ENCODE results near the gene TGM2.

TGM2 gene

GRCh38 chr20:38143646-38144554 is 21.2 kb downstream of the TGM2 start:
- no peak for TF ChIP-seq GATA2 (IDR thresholded peaks at IDR 0.05; ENCODE audit: low read depth, low read length)
- no peak for TF ChIP-seq GATA3 (IDR thresholded peaks at IDR 0.05; ENCODE audit: low read depth, low read length)

GRCh38 chr20:38143238-38143645 is 21.8 kb downstream of the TGM2 start:
- TF ChIP-seq GATA3 (IDR thresholded peaks at IDR 0.05; ENCODE audit: low read depth, low read length), result no peak

GRCh38 chr20:38141889-38142494 is 23.1 kb downstream of the TGM2 start:
- no peak for TF ChIP-seq GATA3 (IDR thresholded peaks at IDR 0.05; ENCODE audit: low read depth, low read length)

DNA sequence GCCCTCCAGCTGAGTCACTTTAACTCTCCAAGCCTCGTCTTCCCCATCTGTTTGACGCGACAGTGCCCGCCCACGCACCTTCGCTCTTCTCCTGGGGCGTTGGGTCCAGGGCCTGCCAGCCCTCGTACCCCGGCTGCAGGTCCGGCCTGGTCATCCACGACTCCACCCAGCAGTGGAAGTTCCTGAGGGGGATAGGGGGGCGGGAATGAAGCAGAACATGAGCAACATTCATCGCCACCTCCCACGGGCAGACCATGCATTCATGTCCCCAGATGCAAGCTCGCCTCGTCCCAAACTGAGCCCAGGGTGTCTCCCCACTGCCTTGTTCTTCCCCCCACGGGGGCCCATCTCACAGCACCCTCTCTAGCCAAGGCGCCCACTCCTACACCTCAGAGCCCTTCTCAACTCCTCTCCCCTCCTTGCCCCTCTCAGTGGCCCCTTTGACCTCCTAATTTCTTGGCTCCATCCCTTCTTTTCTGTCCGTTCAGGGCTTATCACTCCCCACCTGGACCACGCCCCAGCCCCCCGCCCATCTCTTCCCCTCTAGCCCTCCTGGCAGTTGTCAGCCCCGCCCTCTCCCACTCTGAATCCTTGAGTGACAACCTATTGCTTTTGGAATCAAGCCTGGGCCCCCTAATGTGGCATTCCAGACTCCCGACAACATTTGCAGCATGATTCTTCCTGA is 23.7 kb downstream of the TGM2 start:
- TF ChIP-seq GATA3 (IDR thresholded peaks at IDR 0.05; ENCODE audit: low read depth, low read length), result no peak
- no peak for TF ChIP-seq GATA2 (IDR thresholded peaks at IDR 0.05; ENCODE audit: low read depth, low read length)

DNA sequence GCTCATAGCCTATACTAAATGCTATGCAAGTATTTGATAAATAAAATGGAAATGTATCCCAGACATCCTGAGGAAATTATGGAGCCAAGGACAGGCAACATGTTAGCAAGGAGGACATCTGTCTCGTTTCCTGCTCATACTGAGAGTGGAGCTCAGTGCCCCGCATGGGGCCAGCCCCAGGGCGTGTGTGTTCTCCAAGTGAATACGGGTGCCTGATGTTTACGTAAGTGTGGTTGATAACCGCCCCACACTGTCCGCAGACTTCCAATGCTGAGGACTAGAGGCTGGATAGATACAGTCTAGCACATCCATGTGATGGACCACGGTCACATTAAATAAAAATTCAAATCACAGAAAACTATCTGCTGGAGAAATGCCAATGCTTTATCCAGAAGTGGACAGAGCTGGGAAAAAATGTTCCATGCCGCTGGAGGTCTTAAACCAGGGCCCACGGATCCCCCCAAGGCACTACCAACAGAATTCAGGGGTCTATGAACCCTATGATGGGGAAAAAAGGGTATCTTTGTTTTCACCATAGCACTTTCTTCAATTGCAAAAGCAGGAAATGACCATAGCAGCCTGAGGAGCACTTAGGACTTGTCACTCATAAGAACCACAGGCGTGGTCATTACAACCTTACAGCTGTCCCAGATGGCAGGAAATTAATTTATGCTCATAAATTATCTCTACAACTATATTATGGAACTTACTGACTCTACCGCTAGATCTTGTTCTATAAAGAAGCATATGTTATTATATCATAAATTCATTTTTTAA is 24.9 kb downstream of the TGM2 start:
- TF ChIP-seq GATA2 (IDR thresholded peaks at IDR 0.05; ENCODE audit: low read depth, low read length), result peak; percentile 42
- TF ChIP-seq GATA3 (IDR thresholded peaks at IDR 0.05; ENCODE audit: low read depth, low read length), result no peak

DNA sequence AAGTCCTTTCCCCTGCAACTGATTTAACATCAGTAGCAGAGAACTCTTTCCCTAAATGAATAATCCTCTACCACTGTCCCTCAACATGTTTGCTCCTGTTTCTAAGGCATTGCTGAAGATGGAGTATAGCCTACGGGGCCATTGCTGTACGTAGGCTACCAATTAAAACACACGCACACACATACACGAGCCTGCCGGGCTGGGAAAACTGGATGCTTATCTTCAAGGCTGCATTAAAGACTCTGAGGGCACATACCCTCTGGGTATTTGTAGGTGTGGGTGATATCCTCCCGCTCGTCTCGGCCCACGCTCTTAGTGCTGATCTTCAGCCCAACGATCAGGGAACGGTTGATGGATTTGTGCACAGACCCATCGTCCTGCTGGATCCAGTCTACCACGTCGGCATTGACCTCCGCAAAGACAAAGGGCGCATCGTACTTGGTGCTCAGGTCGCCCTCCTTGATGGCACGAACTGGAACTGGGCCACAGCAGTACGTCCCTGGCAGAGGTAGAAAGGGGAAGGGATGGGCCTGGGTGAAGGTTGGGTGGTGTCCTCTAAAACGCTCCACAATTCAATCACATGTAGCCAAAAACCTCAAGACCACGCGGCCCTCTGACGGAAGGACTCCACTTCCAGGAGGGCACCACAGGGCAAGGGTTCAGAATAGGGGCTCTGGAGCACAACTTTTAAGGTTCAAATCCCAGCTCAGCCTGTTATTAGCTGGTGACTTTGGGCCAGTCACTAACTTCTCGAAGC is 25.7 kb downstream of the TGM2 start:
- no peak for TF ChIP-seq GATA3 (IDR thresholded peaks at IDR 0.05; ENCODE audit: low read depth, low read length)
- no peak for TF ChIP-seq GATA2 (IDR thresholded peaks at IDR 0.05; ENCODE audit: low read depth, low read length)

GRCh38 chr20:38138086-38138778 is 26.8 kb downstream of the TGM2 start:
- no peak for TF ChIP-seq GATA3 (IDR thresholded peaks at IDR 0.05; ENCODE audit: low read depth, low read length)
- no peak for TF ChIP-seq GATA2 (IDR thresholded peaks at IDR 0.05; ENCODE audit: low read depth, low read length)

GRCh38 chr20:38137441-38138037 is 27.5 kb downstream of the TGM2 start:
- TF ChIP-seq GATA2 (IDR thresholded peaks at IDR 0.05; ENCODE audit: low read depth, low read length), result no peak
- no peak for TF ChIP-seq GATA3 (IDR thresholded peaks at IDR 0.05; ENCODE audit: low read depth, low read length)

DNA sequence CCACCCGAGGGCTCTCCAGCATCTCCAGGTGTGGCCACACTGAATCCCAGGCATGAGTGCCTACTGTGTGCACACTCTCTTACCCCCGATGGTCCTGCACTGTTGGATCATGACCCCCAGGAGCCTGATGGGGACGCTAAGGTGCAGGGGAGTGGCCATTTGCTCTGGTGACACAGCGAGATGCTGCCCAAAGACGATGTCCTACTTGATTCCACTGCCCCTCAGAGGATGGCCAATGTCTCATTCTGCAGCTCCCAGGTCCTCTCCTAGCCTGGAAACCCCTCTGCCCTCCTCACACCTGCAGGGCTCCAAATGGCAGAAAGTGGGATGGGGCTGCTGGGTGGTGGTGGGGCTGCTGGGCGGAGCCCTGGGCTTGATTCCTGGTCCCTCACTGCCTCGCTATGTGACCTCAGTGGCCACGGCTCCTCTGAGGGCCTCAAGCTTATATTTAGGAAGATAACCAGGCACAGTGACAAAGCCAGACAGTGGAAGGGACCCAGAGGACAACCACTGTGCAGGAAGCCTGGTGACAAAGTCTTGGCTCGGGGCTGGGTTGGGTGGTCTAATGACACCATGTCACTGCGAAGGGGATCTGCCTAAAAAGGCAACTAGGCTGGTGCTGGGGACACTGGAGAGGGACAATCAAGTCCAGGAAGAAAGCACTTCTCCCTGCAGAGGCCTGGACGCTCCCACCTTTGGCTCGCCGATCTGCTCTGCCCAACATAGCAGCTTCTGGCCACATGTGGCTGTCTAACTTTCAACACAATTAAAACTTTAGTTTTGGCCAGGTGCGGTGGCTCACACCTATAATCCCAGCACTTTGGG is 28.4 kb downstream of the TGM2 start:
- TF ChIP-seq GATA2 (IDR thresholded peaks at IDR 0.05; ENCODE audit: low read depth, low read length) (no peak), GATA3 (IDR thresholded peaks at IDR 0.05; ENCODE audit: low read depth, low read length) (no peak)

- no peak for TF ChIP-seq GATA2 (IDR thresholded peaks at IDR 0.05; ENCODE audit: low read depth, low read length)
- TF ChIP-seq GATA3 (IDR thresholded peaks at IDR 0.05; ENCODE audit: low read depth, low read length), result no peak
Measured at GRCh38 chr20:38135651-38136420, 29.2 kb downstream of the TGM2 start.

GRCh38 chr20:38135271-38135650 is 29.8 kb downstream of the TGM2 start:
- TF ChIP-seq GATA2 (IDR thresholded peaks at IDR 0.05; ENCODE audit: low read depth, low read length) (no peak), GATA3 (IDR thresholded peaks at IDR 0.05; ENCODE audit: low read depth, low read length) (no peak)
